HG03108 (cell line): ENCODE measurements around the gene CERS6.

Experiments
- ATAC-seq: cut with Tn5 transposase; IDR thresholded peaks from one replicate; pipeline ENCODE4 v1.9.1; 2021; ENCODE audit warnings: moderate library complexity; ENCODE audit not compliant: unreplicated experiment

The CERS6 gene

GRCh38 chr2:168722592-168722991 lies 266.5 kb downstream of the CERS6 start:
- no peak for ATAC-seq

- no peak for ATAC-seq
These were observed 267.3 kb downstream of the CERS6 start for GRCh38 chr2:168723275-168723899.

GRCh38 chr2:168726375-168726774 lies 270.3 kb downstream of the CERS6 start:
- ATAC-seq = no peak

GRCh38 chr2:168727904-168728470 lies 271.9 kb downstream of the CERS6 start:
- ATAC-seq = no peak

GRCh38 chr2:168729455-168729854 lies 273.4 kb downstream of the CERS6 start:
- no peak for ATAC-seq

- no peak for ATAC-seq
These were observed 274.3 kb downstream of the CERS6 start for GRCh38 chr2:168730344-168730743.

- ATAC-seq = no peak
These were observed 274.9 kb downstream of the CERS6 start for GRCh38 chr2:168731002-168731401.

- ATAC-seq = no peak
These were observed 275.5 kb downstream of the CERS6 start for GRCh38 chr2:168731616-168732015.

- no peak for ATAC-seq
These were observed 276.0 kb downstream of the CERS6 start for GRCh38 chr2:168732100-168732499.

GRCh38 chr2:168732506-168732905 lies 276.4 kb downstream of the CERS6 start:
- ATAC-seq = no peak

GRCh38 chr2:168734199-168734760 lies 278.2 kb downstream of the CERS6 start:
- no peak for ATAC-seq

GRCh38 chr2:168736649-168737445 lies 280.8 kb downstream of the CERS6 start:
- no peak for ATAC-seq

GRCh38 chr2:168738062-168738461 lies 282.0 kb downstream of the CERS6 start:
- no peak for ATAC-seq

- no peak for ATAC-seq
These were observed 284.3 kb downstream of the CERS6 start for GRCh38 chr2:168740360-168740759.

GRCh38 chr2:168740788-168741187 lies 284.7 kb downstream of the CERS6 start:
- ATAC-seq = no peak

- no peak for ATAC-seq
These were observed 286.3 kb downstream of the CERS6 start for GRCh38 chr2:168742258-168742932.

GRCh38 chr2:168744844-168745243 lies 288.8 kb downstream of the CERS6 start:
- no peak for ATAC-seq

GRCh38 chr2:168748461-168748860 lies 292.4 kb downstream of the CERS6 start:
- ATAC-seq = no peak

- no peak for ATAC-seq
These were observed 293.2 kb downstream of the CERS6 start for GRCh38 chr2:168749297-168749696.

- ATAC-seq = peak; percentile 70
These were observed 295.1 kb downstream of the CERS6 start for GRCh38 chr2:168751104-168751740.

- no peak for ATAC-seq
These were observed 296.3 kb downstream of the CERS6 start for GRCh38 chr2:168752361-168752760.
